GM12892 (cell line): Measurements from ENCODE around the gene GRK7.
"Not testable (repeated sequence)": the region's sequence is repeated elsewhere in the genome, so short reads cannot be mapped to it uniquely, and the experiment has no call there.

ENCODE experiments used
- DNase-seq: peaks from one replicate; pipeline ENCODE4 v3.0.0; 2011; ENCODE audit not compliant: insufficient read length
- FAIRE-seq: peaks from 2 replicates; lab custom pipeline; 2011; peaks lifted over from hg19 to GRCh38; lab: Jason Lieb, UNC
- POLR2A ChIP-seq: IDR thresholded peaks from 2 replicates; pipeline ENCODE4 v1.6.1; 2011; ENCODE audit warnings: low read depth, low read length, control low read depth
- POLR2AphosphoS5 ChIP-seq: IDR thresholded peaks from 2 replicates; pipeline ENCODE4 v1.6.1; 2011; ENCODE audit warnings: low read depth, low read length, control low read depth
- TAF1 ChIP-seq: IDR thresholded peaks from 2 replicates; pipeline ENCODE4 v1.6.1; 2011; ENCODE audit warnings: low read depth, mild to moderate bottlenecking, control low read depth, low read length, borderline replicate concordance

The GRK7 gene

DNA sequence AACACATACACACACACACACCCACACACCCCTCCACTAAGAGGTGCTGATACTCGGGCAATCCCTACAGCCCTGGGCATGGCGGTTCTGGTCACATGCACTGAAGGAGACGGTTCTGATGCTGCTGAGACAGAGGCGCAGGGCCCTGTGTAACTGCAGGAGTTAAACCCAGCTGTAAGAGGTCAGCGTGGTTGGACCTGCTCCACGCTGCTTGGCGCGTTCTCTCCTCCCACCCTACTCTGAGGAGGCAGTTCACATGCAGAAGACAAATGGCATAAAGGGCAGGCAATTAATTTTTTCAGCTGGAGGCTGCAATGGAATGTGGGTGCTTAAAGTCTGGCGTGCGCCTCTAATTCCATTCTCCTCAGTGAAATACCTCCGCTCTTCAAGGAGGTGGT is 35.2 kb downstream of the GRK7 start:
- DNase-seq (no peak), FAIRE-seq (no peak)
- TF ChIP-seq TAF1 (no peak), POLR2AphosphoS5 (no peak)

DNA sequence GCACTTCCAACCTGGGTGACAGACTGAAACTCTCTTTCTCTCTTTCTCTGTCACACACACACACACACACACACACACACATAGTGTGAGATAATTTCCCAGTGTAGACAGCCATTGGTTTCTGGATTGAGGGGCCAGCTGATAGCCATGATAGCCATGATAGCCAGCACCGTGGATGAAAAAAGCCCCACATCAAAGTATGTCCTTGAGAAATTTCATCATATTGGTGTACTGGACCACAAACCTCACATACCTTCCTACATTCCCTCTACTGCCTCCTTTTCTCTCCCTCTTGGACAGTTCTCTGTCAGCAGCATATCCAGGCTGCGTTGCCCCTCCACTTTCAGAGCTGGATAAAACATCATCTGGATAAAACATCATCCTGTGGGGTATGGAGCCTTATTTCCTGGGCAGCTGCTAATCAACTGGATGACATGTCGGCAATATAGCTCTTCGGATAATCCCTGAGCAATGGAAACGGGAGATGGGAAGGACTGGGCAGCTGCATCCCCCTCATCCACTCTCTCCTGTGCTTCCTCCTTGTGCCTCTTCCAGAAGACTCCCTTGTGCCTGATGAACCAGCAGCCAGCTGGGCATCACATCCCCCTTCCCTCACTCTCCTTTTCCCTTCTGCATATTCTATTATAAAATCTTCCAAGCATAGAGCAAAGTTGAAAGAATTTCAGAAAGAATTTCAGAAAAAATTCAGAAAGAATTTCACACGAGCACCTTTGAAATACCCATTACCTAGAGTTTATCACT is 39.3 kb downstream of the GRK7 start:
- no peak for FAIRE-seq
- no peak for TF ChIP-seq POLR2A
- no peak for TF ChIP-seq POLR2AphosphoS5
- TF ChIP-seq TAF1: no peak
- no peak for DNase-seq

DNA sequence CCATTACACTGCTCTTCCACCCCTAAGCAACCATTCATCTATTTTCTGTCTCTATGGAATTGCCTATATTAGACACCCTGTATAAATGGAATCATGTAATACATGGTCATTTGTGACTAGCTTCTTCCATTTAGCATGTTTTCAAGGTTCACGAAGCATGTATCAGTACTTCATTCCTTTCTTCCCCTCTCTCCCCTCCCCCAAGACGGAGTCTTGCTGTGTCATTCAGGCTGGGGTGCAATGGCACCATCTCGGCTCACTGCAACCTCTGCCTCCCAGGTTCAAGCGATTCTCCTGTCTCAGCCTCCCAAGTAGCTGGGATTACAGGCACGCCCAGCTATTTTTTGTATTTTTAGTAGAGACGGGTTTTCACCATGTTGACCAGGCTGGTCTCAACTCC is 40.3 kb downstream of the GRK7 start:
- FAIRE-seq, DNase-seq: not testable (repeated sequence)

DNA sequence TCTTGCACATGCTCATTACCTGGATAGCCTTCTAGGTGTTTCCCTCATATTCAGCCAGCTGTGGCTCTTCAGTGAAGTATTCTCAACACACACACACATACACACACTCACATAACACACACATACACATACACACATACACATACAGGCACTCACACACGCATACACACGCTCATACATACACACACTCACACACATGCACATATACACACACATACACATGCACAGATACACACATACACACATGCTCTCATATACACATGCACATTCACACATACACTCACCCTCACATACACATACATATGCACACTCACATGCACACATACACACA is 41.2 kb downstream of the GRK7 start:
- FAIRE-seq (peak; percentile 9), DNase-seq (no peak)
- no peak for TF ChIP-seq TAF1
- no peak for TF ChIP-seq POLR2AphosphoS5
- no peak for TF ChIP-seq POLR2A

DNA sequence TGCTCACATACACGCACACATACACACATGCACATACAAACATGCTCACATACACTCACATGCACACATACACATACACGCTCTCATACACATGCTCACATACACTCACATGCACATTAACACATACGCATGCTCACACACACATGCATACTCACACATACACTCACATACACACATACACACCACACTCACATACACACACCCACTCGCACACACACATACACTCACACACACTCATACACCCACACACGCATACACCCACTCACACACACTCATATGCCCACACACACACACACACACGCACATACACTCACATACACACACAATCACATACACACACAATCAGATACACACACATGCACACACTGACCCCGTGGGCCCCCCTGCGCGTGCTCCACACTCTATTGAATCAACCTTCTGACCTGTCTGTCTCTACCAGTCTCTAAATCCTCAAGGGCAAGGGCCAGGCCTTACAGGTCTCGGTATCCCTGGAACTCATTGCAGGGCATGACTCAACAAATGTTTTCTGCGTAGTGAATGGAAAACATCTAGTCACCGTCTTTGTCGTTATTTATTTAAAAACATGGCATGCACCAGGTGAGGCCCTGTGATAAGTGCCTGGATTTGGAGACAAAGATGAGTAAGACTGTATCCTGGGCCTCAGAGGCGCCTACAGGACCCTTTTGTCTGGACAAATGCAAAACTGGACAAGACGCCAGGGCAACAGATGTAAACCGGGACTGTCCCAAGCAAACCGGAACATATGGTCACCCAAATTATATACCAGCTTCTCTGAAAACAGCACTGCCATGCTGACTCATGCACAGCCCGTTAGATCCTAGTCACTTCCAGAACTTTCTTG is 41.8 kb downstream of the GRK7 start:
- TF ChIP-seq TAF1 (no peak), POLR2AphosphoS5 (no peak), POLR2A (no peak)
- DNase-seq: no peak
- no peak for FAIRE-seq

DNA sequence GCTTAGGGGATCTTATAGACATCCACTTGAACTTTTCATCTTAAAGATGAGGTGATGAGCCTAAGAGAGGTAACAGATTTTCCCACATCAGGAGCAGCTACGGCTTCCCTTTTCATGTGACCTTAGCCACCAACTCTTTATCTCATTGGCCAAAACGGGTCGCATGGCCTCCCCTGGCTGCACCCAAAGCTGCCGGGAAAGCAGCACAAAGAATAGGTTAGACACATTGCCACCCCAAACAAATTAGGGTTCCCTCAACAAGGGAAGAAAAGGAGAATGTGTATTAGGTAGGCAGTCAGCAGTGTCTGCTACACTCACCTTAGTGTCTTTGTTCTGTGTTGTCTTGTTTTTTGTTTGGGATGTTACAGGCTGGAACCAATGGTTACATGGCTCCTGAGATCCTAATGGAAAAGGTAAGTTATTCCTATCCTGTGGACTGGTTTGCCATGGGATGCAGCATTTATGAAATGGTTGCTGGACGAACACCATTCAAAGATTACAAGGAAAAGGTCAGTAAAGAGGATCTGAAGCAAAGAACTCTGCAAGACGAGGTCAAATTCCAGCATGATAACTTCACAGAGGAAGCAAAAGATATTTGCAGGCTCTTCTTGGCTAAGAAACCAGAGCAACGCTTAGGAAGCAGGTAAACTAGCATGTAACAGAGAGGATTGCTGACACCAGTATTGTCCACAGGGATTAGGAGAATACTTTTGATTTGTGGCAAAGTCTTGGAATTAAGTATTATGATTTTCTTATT is 44.2 kb downstream of the GRK7 start:
- no peak for FAIRE-seq

DNA sequence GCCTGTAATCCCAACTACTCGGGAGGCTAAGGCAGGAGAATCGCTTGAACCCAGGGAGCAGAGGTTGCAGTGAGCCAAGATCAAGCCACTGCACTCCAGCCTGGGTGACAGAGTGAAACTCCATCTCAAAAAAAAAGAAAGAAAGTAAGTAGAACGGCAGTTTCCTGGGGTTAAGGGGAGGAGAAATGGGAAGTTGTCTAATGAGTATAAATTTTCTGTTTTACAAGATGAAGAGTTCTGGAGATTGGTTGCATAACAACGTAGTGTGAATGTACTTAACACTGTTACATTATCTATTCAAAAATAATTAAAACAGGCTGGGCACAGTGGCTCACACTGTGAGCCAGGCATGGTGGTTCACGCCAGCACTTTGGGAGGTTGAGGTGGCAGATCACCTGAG is 45.4 kb downstream of the GRK7 start:
- no peak for FAIRE-seq
- no peak for TF ChIP-seq POLR2A
- no peak for TF ChIP-seq POLR2AphosphoS5
- no peak for TF ChIP-seq TAF1

More for the DNA sequence above, 44.2 kb downstream of the GRK7 start:
- TF ChIP-seq TAF1: no peak
- DNase-seq: no peak

DNA sequence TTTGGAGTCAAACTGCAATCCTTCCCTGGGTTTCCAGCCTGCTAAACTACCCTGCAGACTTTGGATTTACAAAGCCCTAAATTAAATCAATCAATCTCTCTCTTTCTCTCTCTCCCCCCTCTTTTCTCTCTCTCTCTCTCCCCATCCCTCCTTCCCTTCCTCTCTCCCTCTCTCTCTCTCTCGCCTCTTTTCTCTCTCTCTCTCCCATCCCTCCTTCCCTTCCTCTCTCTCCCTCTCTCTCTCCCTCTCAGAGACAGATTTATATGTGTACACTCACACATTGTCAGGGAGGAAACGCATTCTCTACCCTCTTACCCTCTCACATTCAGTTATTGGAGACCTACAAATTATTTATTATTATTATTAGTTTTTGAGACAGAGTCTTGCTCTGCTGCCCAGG is 47.0 kb downstream of the GRK7 start:
- TF ChIP-seq POLR2AphosphoS5 (no peak), POLR2A (no peak), TAF1 (no peak)
- FAIRE-seq (no peak), DNase-seq (no peak)

More for the DNA sequence above, 45.4 kb downstream of the GRK7 start:
- no peak for DNase-seq

DNA sequence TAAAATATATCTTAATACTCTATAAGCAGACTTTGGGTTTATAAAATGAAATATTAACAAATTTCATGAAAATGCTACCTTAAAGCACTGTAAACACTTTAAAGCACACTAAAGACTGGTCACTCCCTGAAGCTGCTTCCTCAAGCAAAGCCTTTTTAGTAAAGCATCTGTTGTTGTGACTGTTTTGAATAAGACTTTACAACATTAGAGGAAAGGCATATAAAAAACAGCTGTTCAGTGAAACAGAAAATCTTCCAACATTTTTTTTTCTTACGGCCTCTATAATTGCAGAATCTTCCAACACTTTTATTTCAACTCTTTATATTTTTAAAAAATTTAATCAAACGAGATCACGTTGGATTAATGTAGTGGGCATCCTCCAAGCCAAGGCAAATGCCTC is 48.1 kb downstream of the GRK7 start:
- no peak for TF ChIP-seq POLR2A
- DNase-seq (no peak), FAIRE-seq (no peak)

DNA sequence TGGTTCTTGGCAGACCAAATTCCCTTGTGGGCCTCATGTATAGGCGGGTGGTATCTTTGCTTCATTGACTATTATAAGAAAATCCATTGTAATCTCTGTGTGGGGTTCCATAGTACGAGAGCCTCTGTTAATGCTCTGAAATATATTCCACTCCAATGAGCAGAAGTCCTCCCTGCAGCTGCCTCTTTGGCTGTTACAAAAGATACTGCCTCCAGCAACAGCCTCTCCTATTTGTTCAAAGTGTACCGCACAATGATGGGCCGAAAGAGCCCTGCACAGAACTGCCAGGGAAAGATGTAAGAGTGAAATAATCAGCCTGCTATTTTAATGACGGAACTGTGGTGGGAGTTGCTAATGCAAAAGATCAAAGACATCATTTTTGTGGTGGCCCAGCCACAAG is 48.9 kb downstream of the GRK7 start:
- FAIRE-seq: no peak

DNA sequence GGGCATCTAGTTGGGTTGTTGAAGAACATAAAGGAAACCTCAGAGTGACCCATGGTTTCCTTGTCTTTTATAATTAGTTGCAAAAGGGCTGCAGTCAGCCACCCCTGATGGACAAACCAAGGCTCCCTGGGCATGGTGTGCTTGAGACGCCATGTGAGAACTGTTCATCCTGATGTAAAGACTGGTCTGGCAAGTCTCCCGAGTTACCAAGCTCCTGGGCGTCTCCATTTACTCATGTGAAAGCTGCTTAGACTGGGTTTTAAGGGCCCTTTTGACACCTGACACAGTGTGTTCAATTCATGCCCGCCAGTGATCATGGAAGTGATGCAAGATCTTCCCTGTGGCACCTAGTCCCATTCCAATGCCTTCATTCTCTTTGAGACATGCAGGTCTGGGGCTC is 49.4 kb downstream of the GRK7 start:
- DNase-seq (no peak), FAIRE-seq (no peak)
- no peak for TF ChIP-seq POLR2AphosphoS5
- TF ChIP-seq TAF1: no peak
- TF ChIP-seq POLR2A: no peak

More for the DNA sequence above, 48.9 kb downstream of the GRK7 start:
- no peak for DNase-seq
- TF ChIP-seq POLR2AphosphoS5 (no peak), TAF1 (no peak), POLR2A (no peak)
